H1 (cell line): ENCODE data around the gene NOS2. TPM values are rescaled to one million over a fixed set of nuclear protein-coding genes. Genes with fewer than 3 reads are reported as not detected.
"Not testable (repeated sequence)": the region's sequence is repeated elsewhere in the genome, so short reads cannot be mapped to it uniquely, and the experiment has no call there.

Experiments used
- CTCF ChIA-PET: fragments of 300-600 bp; sonication (Branson Sonifier 250); formaldehyde crosslinking; loops from one replicate; lab custom pipeline; 2021; ENCODE audit not compliant: partially characterized antibody; lab: Charles Lee
- POLR2A ChIA-PET: fragments of 300-600 bp; sonication (Branson Sonifier 250); formaldehyde crosslinking; loops from one replicate; lab custom pipeline; 2021; ENCODE audit warnings: inconsistent platforms; ENCODE audit not compliant: partially characterized antibody; lab: Charles Lee
- DNase-seq, 2 experiments: peaks; one replicate each; pipeline versions ENCODE4 v3.0.0 to v3.0.0-alpha.2; 2010 to 2022; ENCODE audit warnings: low spot score in 2 of 2, low read depth in 1 of 2, mixed read lengths in 1 of 2
- FAIRE-seq: peaks from 2 replicates; lab custom pipeline; 2011; peaks lifted over from hg19 to GRCh38; lab: Jason Lieb, UNC
- H2AFZ ChIP-seq: 2 replicates; pipeline ENCODE4 v1.8.1; 2012; ENCODE audit warnings: low read length, inconsistent platforms
- H2AK5ac ChIP-seq: 2 replicates; pipeline ENCODE4 v1.6.1; 2013; ENCODE audit warnings: low read depth, low read length
- H2BK120ac ChIP-seq: replicated peaks from 2 replicates; pipeline ENCODE3; 2013; ENCODE audit warnings: low read depth, low read length, inconsistent platforms
- H2BK12ac ChIP-seq: 2 replicates; pipeline ENCODE4 v1.6.1; 2013; ENCODE audit warnings: low read depth, low read length
- H2BK15ac ChIP-seq: 2 replicates; pipeline ENCODE4 v1.6.1; 2013; ENCODE audit warnings: low read length
- H2BK20ac ChIP-seq: 2 replicates; pipeline ENCODE4 v1.6.1; 2013; ENCODE audit warnings: low read length
- H2BK5ac ChIP-seq: 2 replicates; pipeline ENCODE4 v1.6.1; 2013; ENCODE audit warnings: low read depth, low read length
- H3K14ac ChIP-seq: 2 replicates; pipeline ENCODE4 v1.6.1; 2013; ENCODE audit warnings: inconsistent platforms; ENCODE audit not compliant: insufficient read length
- H3K18ac ChIP-seq: 2 replicates; pipeline ENCODE4 v1.6.1; 2013; ENCODE audit warnings: low read length; ENCODE audit errors: extremely low read depth
- H3K23ac ChIP-seq: 2 replicates; pipeline ENCODE4 v1.6.1; 2013; ENCODE audit warnings: inconsistent platforms; ENCODE audit not compliant: insufficient read length
- H3K23me2 ChIP-seq: 2 replicates; pipeline ENCODE4 v1.6.1; 2013; ENCODE audit warnings: low read depth, low read length
- H3K27ac ChIP-seq: 2 replicates; pipeline ENCODE4 v1.6.1; 2011; ENCODE audit warnings: low read depth, low read length, inconsistent platforms
- H3K27me3 ChIP-seq, 4 experiments: replicated peaks in 1 of 4; 1 replicate in 1 of 4; 2 replicates in 3 of 4; pipeline versions ENCODE4 v1.6.1 to v1.8.1; 2011 to 2013; ENCODE audit warnings: low read length in 3 of 4, mild to moderate bottlenecking in 3 of 4, inconsistent platforms in 2 of 4, mixed read lengths in 2 of 4, moderate library complexity in 1 of 4; ENCODE audit not compliant: control insufficient read depth in 3 of 4, insufficient read depth in 3 of 4; ENCODE audit errors: extremely low read depth in 1 of 4
- H3K36me3 ChIP-seq, 4 experiments: 2 replicates each; pipeline versions ENCODE4 v1.6.1 to v1.8.1; 2011 to 2013; ENCODE audit warnings: mild to moderate bottlenecking in 4 of 4, low read length in 3 of 4, moderate library complexity in 2 of 4, control low read depth in 1 of 4, inconsistent platforms in 1 of 4; ENCODE audit not compliant: insufficient read depth in 4 of 4, control insufficient read depth in 2 of 4
- H3K4ac ChIP-seq: replicated peaks from 2 replicates; pipeline ENCODE3; 2013; ENCODE audit warnings: low read length, low read depth, mixed read lengths, inconsistent platforms; ENCODE audit not compliant: insufficient read length
- H3K4me1 ChIP-seq, 4 experiments: replicated peaks in 1 of 4; 1 replicate in 1 of 4; 2 replicates in 3 of 4; pipeline versions ENCODE4 v1.6.1 to v1.8.1; 2011 to 2013; ENCODE audit warnings: low read length in 3 of 4, inconsistent platforms in 2 of 4, mixed read lengths in 1 of 4; ENCODE audit not compliant: insufficient read depth in 4 of 4, control insufficient read depth in 3 of 4
- H3K4me2 ChIP-seq, 2 experiments: 2 replicates each; pipeline versions ENCODE4 v1.6.1 to v1.8.1; 2011 to 2013; ENCODE audit warnings: low read depth in 2 of 2, low read length in 2 of 2, control low read depth in 1 of 2, inconsistent platforms in 1 of 2, mild to moderate bottlenecking in 1 of 2; ENCODE audit not compliant: insufficient read depth in 1 of 2
- H3K4me3 ChIP-seq, 4 experiments: fragments of 200-600, 300-600 bp in 1 of 4; sonication (generic), shearing (Covaris generic), sonication (Bioruptor Twin) in 1 of 4; 2 replicates each; pipeline versions ENCODE4 v1.5.1 to v1.8.1; 2011 to 2016; ENCODE audit warnings: low read length in 4 of 4, low read depth in 3 of 4, control low read depth in 2 of 4, inconsistent platforms in 2 of 4, mild to moderate bottlenecking in 2 of 4, mixed read lengths in 1 of 4, moderate library complexity in 1 of 4; ENCODE audit not compliant: insufficient read depth in 2 of 4; ENCODE audit errors: extremely low read depth in 1 of 4
- H3K56ac ChIP-seq: replicated peaks from 2 replicates; pipeline ENCODE3; 2013; ENCODE audit warnings: low read depth, mild to moderate bottlenecking, mixed read lengths, low read length, inconsistent platforms; ENCODE audit not compliant: insufficient read length
- H3K79me1 ChIP-seq: 2 replicates; pipeline ENCODE4 v1.6.1; 2013; ENCODE audit warnings: low read depth, low read length, control low read depth
- H3K79me2 ChIP-seq, 2 experiments: 2 replicates each; pipeline versions ENCODE4 v1.6.1 to v1.8.1; 2012 to 2013; ENCODE audit warnings: low read length in 2 of 2, mild to moderate bottlenecking in 2 of 2, inconsistent platforms in 1 of 2; ENCODE audit not compliant: insufficient read depth in 2 of 2, control insufficient read depth in 1 of 2
- H3K9ac ChIP-seq, 4 experiments: replicated peaks in 1 of 4; 1 replicate in 1 of 4; 2 replicates in 3 of 4; pipeline versions ENCODE4 v1.6.1 to v1.8.1; 2011 to 2013; ENCODE audit warnings: low read depth in 3 of 4, low read length in 3 of 4, control low read depth in 2 of 4, mild to moderate bottlenecking in 2 of 4, moderate library complexity in 2 of 4, inconsistent platforms in 1 of 4; ENCODE audit errors: extremely low read depth in 1 of 4
- H3K9me3 ChIP-seq, 2 experiments: 2 replicates each; pipeline versions ENCODE4 v1.6.1 to v1.8.1; 2012 to 2013; ENCODE audit warnings: mild to moderate bottlenecking in 2 of 2, moderate library complexity in 2 of 2, control low read depth in 1 of 2, inconsistent platforms in 1 of 2, low read depth in 1 of 2, low read length in 1 of 2, mixed read lengths in 1 of 2; ENCODE audit not compliant: insufficient read depth in 2 of 2
- H4K20me1 ChIP-seq, 2 experiments: replicated peaks in 1 of 2; 2 replicates each; pipeline versions ENCODE3 to v1.8.1; 2011 to 2013; ENCODE audit warnings: inconsistent platforms in 2 of 2, low read length in 2 of 2, mild to moderate bottlenecking in 1 of 2; ENCODE audit not compliant: insufficient read depth in 2 of 2, control insufficient read depth in 1 of 2
- H4K5ac ChIP-seq: 2 replicates; pipeline ENCODE4 v1.6.1; 2013; ENCODE audit warnings: low read length, low read depth, mixed read lengths, inconsistent platforms; ENCODE audit not compliant: insufficient read length
- H4K8ac ChIP-seq: 2 replicates; pipeline ENCODE4 v1.8.0; 2013; ENCODE audit warnings: mild to moderate bottlenecking, moderate library complexity, low read length, inconsistent platforms; ENCODE audit not compliant: insufficient read depth; ENCODE audit errors: extremely low read depth
- H4K91ac ChIP-seq: replicated peaks from 2 replicates; pipeline ENCODE3; 2013; ENCODE audit warnings: low read length, mixed read lengths, inconsistent platforms; ENCODE audit not compliant: insufficient read length
- WGBS, 2 experiments: shearing (Covaris generic) in 1 of 2; methylation state at CpG; one replicate each; pipeline versions ENCODE4 v1.1.6 to v1.1.7; 2013 to 2015; ENCODE audit warnings: low lambda C conversion rate in 2 of 2, mixed read lengths in 2 of 2, inconsistent platforms in 1 of 2, low coverage in 1 of 2, missing lambda C conversion rate in 1 of 2; ENCODE audit not compliant: insufficient replicate concordance in 2 of 2, insufficient coverage in 1 of 2, insufficient read length in 1 of 2; ENCODE audit errors: extremely low coverage in 1 of 2, missing lambda C conversion rate in 1 of 2; 5-methylcytosine and 5-hydroxymethylcytosine counted together
- polyA plus RNA-seq, 7 experiments: library from polyadenylated mRNA; depleted of rRNA in 3 of 7; stranded (reverse) in 5 of 7; unstranded in 2 of 7; fragments of >200 nt in 5 of 7; fragments of 200-250 nt in 2 of 7; gene quantifications; 1 replicate in 5 of 7; 2 replicates in 1 of 7; 4 replicates in 1 of 7; pipeline versions ENCODE4 v1.2.1 to v1.2.3, GENCODE V29; 2011 to 2013; ENCODE audit warnings: missing spikeins in 2 of 7, mixed read lengths in 2 of 7
- total RNA-seq: library from RNA; stranded (reverse); fragmentation: NEBNext Ultra II Directional; extraction: Animal tissue kit (Norgen Biotek cat#: 25700); gene quantifications from 2 replicates; pipeline ENCODE4 v1.2.1, GENCODE V29; 2021

Gene NOS2
- total and polyA plus RNA-seq, 2 of the 8 experiments (the other 6 are each of a cell fraction or from before 2014, with no cell fraction given) = 1.0 to 1.9 TPM

- not testable (repeated sequence) for H3K18ac ChIP-seq, H3K56ac ChIP-seq, H3K9ac ChIP-seq, H4K8ac ChIP-seq, H3K4me1 ChIP-seq, H3K79me1 ChIP-seq, H3K79me2 ChIP-seq, H3K4me2 ChIP-seq, H3K27ac ChIP-seq, H3K9me3 ChIP-seq, H3K36me3 ChIP-seq, DNase-seq, H3K27me3 ChIP-seq, H2BK15ac ChIP-seq, H2AK5ac ChIP-seq, H3K4ac ChIP-seq, H2BK5ac ChIP-seq, H3K23me2 ChIP-seq, H2AFZ ChIP-seq, H4K20me1 ChIP-seq, H2BK20ac ChIP-seq, H4K5ac ChIP-seq, H3K14ac ChIP-seq, H3K23ac ChIP-seq, H2BK12ac ChIP-seq, H2BK120ac ChIP-seq, H4K91ac ChIP-seq, H3K4me3 ChIP-seq
- POLR2A ChIA-PET = interaction anchor here (0.7 kb wide), 1 partner anchor 130 kb away, joined by 3 read pairs; no protein-coding TSS in a partner anchor
- peak; percentile 81 for FAIRE-seq
- 83% methylated on average over 6 of the region's 19 CpGs; no CpG with 5 or more reads in 1 of the 2 experiments for WGBS, 2 experiments
- CTCF ChIA-PET = interaction anchor here (0.6 to 12.0 kb wide), 10 partner anchors 10 to 499 kb away, joined by 3 to 338 read pairs (median 8); no protein-coding TSS in a partner anchor
Observed at GRCh38 chr17:27752831-27753619, 47.3 kb downstream of the NOS2 start.
